ENCODE measurements around the gene BBS7. TPM values are rescaled to one million over a fixed set of nuclear protein-coding genes. Genes with fewer than 3 reads are reported as not detected.

Gene BBS7
- total RNA-seq, 1 experiment from 2014 or later, result 20.5 TPM

GRCh38 chr4:121861426-121861825 is 8.8 kb downstream of the BBS7 start (continued):
- no peak for TF ChIP-seq ZNF532 (CRISPR knock-in tag; IDR thresholded peaks at IDR 0.05; ENCODE audit: borderline replicate concordance)
- TF ChIP-seq MXD4 (CRISPR knock-in tag; IDR thresholded peaks at IDR 0.05; ENCODE audit: borderline replicate concordance), result no peak

- Mint-ChIP-seq H3K9me3 (no peaks in the 10 kb centered on the region), H3K4me1 (peaks cover 6% of the 10 kb centered on the region), H3K27ac (no peak overlapping the region), H3K4me3 (no peak overlapping the region), H3K36me3 (peaks cover 3% of the 10 kb centered on the region; the same call in 1 of the 2 replicates), H3K27me3 (ENCODE audit: low read depth) (no peaks in the 10 kb centered on the region)
- TF ChIP-seq ZMAT4 (CRISPR knock-in tag; IDR thresholded peaks at IDR 0.05) (no peak), ZNF281 (CRISPR knock-in tag; IDR thresholded peaks at IDR 0.05) (no peak), ZNF425 (CRISPR knock-in tag; conservative IDR thresholded peaks at IDR 0.05) (no peak), HMGA2 (CRISPR knock-in tag; IDR thresholded peaks at IDR 0.05) (no peak)
- ChIA-PET POLR2A (no interaction called here), CTCF (no interaction called here)
- ATAC-seq (no peak), DNase-seq (ENCODE audit: low spot score) (no peak)
Measured at GRCh38 chr4:121860121-121860520, 10.2 kb downstream of the BBS7 start.

GRCh38 chr4:121851354-121851753 is 18.9 kb downstream of the BBS7 start:
- Mint-ChIP-seq H3K27me3 (ENCODE audit: low read depth) (no peaks in the 10 kb centered on the region), H3K4me1 (no peaks in the 10 kb centered on the region), H3K9me3 (no peaks in the 10 kb centered on the region), H3K36me3 (no peaks in the 10 kb centered on the region), H3K4me3 (no peak overlapping the region), H3K27ac (no peak overlapping the region)
- POLR2A ChIA-PET, result no interaction called here
- CTCF ChIA-PET, result no interaction called here
- no peak for DNase-seq (ENCODE audit: low spot score)
- ATAC-seq, result no peak
- TF ChIP-seq MAX (CRISPR knock-in tag; IDR thresholded peaks at IDR 0.05), result no peak
- TF ChIP-seq ZMAT4 (CRISPR knock-in tag; IDR thresholded peaks at IDR 0.05), result no peak
- no peak for TF ChIP-seq TEAD1 (CRISPR knock-in tag; IDR thresholded peaks at IDR 0.05)
- TF ChIP-seq PREB (CRISPR knock-in tag; IDR thresholded peaks at IDR 0.05; ENCODE audit: borderline replicate concordance), result no peak
- TF ChIP-seq CDX4 (CRISPR knock-in tag; IDR thresholded peaks at IDR 0.05; ENCODE audit: borderline replicate concordance), result no peak
- TF ChIP-seq ZNF416 (CRISPR knock-in tag; IDR thresholded peaks at IDR 0.05), result no peak
- no peak for TF ChIP-seq MXD4 (CRISPR knock-in tag; IDR thresholded peaks at IDR 0.05; ENCODE audit: borderline replicate concordance)
- no peak for TF ChIP-seq HMGA2 (CRISPR knock-in tag; IDR thresholded peaks at IDR 0.05)
- no peak for TF ChIP-seq NR2C2 (CRISPR knock-in tag; IDR thresholded peaks at IDR 0.05)
- TF ChIP-seq ZNF425 (CRISPR knock-in tag; conservative IDR thresholded peaks at IDR 0.05), result no peak
- no peak for TF ChIP-seq SP1 (CRISPR knock-in tag; conservative IDR thresholded peaks at IDR 0.05)
- no peak for TF ChIP-seq RORB (CRISPR knock-in tag; IDR thresholded peaks at IDR 0.05)
- TF ChIP-seq JAZF1 (CRISPR knock-in tag; IDR thresholded peaks at IDR 0.05), result no peak
- no peak for TF ChIP-seq PRRX2 (CRISPR knock-in tag; IDR thresholded peaks at IDR 0.05)
- no peak for TF ChIP-seq ZNF396 (CRISPR knock-in tag; IDR thresholded peaks at IDR 0.05; ENCODE audit: borderline replicate concordance)

All from WTC11 (cell line).